Measurements from ENCODE around the gene FXYD2. TPM values are rescaled to one million over a fixed set of nuclear protein-coding genes. Genes with fewer than 3 reads are reported as not detected.

Gene FXYD2
- total and polyA plus RNA-seq, 2 experiments from 2014 or later = not detected

DNA sequence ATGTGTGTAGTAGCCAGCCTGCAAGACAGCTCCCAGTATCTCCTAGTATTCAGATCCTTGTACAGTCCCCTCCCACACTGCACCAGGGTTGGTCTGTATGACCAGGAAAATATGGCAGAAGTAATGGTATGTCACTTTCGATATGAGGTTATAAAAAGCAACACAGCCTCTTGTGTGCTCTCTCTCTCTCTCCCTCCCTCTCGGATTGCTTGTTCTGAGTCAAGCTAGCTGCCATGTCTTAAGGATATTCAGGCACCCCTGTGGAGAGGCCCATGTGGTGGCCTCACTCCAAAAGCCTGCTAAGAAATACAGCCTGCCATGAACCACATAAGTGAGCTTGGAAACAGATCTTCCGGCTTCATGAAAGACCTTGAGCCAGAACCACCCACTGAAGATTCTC is 26.6 kb upstream of the FXYD2 start:
- Histone ChIP-seq H3K36me3 (ENCODE audit: low read depth) (no peaks in the 10 kb centered on the region), H3K4me3 (no peak overlapping the region), H3F3A (ENCODE audit: insufficient read depth) (no peaks in the 10 kb centered on the region), H4K20me1 (ENCODE audit: insufficient read depth) (no peaks in the 10 kb centered on the region), H3K79me2 (ENCODE audit: insufficient read depth) (no peaks in the 10 kb centered on the region), H3K9me3 (ENCODE audit: low read depth) (no peaks in the 10 kb centered on the region), H2AFZ (no peak overlapping the region), H3K27ac (no peak overlapping the region), H3K4me1 (ENCODE audit: insufficient read depth) (no peaks in the 10 kb centered on the region), H3K27me3 (replicated peaks; ENCODE audit: insufficient read depth) (peaks cover 7% of the 10 kb centered on the region), H3K9ac (no peak overlapping the region), H3K9me2 (ENCODE audit: insufficient read depth) (no peaks in the 10 kb centered on the region), H3K4me2 (ENCODE audit: unreplicated experiment) (no peak overlapping the region)
- DNase-seq = no peak
- TF ChIP-seq EZH2phosphoT487 (IDR thresholded peaks at IDR 0.05; ENCODE audit: insufficient read depth, low read depth) (no peak), EZH2 (IDR thresholded peaks at IDR 0.05; ENCODE audit: insufficient read depth, poor library complexity, severe bottlenecking) (no peak)
- 23 to 24% methylated on average over 3 of the region's 3 CpGs for WGBS, 2 experiments (ENCODE audit: low coverage in 1 of 2, low lambda C conversion rate in 2 of 2, missing lambda C conversion rate in 2 of 2)
- in situ Hi-C loops (cut with MboI) = no loop called here

GRCh38 chr11:117849781-117850414 is 25.4 kb upstream of the FXYD2 start:
- in situ Hi-C loops (cut with MboI) = no loop called here

DNA sequence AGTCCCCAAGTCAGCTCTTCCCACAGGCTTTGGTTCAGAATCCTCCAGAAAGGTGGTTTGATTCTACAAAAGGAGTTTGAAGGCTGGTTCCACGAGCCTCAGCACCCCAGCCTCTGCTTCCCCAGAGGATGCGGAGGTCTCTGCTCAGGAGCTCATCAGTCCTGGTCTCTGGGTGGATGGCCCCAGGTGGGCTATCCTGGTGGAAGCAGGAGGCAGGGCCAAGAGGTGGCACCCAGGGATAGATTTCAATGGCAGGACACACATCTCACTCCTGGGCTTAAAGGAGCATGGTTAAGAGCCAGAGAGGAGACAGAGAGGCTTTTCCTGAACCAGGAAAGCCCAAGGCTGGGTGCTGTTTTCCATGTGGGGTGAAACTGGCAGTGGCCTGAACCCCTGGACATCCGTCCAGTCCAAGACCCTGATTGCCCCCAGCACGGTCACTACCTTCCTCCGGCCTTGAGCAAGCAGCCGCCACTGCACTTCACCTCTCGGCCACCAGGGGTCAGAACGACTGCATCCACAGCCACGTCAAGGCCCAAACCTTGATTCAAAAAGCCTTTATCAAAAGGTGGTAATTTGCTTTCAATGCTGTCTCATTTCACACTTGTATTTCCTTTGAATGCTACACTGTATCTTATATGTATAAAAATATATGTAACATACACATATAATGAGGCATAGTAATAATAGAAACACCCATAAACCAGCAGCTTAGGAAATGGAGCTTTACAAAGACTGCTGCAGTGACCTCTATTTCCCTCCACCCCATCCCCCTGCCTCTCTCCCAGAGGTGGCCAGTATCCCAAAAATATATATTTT is 19.3 kb upstream of the FXYD2 start:
- H3K9me2 ChIP-seq (ENCODE audit: insufficient read depth) = no peaks in the 10 kb centered on the region
- no peak overlapping the region for H3K4me3 ChIP-seq
- no peak overlapping the region for H3K27ac ChIP-seq
- no peaks in the 10 kb centered on the region for H4K20me1 ChIP-seq (ENCODE audit: insufficient read depth)
- no peaks in the 10 kb centered on the region for H3K79me2 ChIP-seq (ENCODE audit: insufficient read depth)
- peak; percentile 66 for DNase-seq
- no peak overlapping the region for H3K4me2 ChIP-seq (ENCODE audit: unreplicated experiment)
- H3F3A ChIP-seq (ENCODE audit: insufficient read depth) = no peaks in the 10 kb centered on the region
- no peaks in the 10 kb centered on the region for H3K4me1 ChIP-seq (ENCODE audit: insufficient read depth)
- in situ Hi-C loops (cut with MboI) = no loop called here
- no peak overlapping the region for H2AFZ ChIP-seq
- no peaks in the 10 kb centered on the region for H3K9me3 ChIP-seq (ENCODE audit: low read depth)
- no peak for TF ChIP-seq EZH2phosphoT487 (IDR thresholded peaks at IDR 0.05; ENCODE audit: insufficient read depth, low read depth)
- TF ChIP-seq EZH2 (IDR thresholded peaks at IDR 0.05; ENCODE audit: insufficient read depth, poor library complexity, severe bottlenecking) = no peak
- 24 to 25% methylated on average over 8 to 9 of the region's 9 CpGs for WGBS, 2 experiments (ENCODE audit: low coverage in 1 of 2, low lambda C conversion rate in 2 of 2, missing lambda C conversion rate in 2 of 2)
- no peak overlapping the region for H3K9ac ChIP-seq
- H3K27me3 ChIP-seq (replicated peaks; ENCODE audit: insufficient read depth) = peaks cover 24% of the 10 kb centered on the region
- H3K36me3 ChIP-seq (ENCODE audit: low read depth) = no peaks in the 10 kb centered on the region

More at GRCh38 chr11:117849781-117850414, 25.4 kb upstream of the FXYD2 start:
- Histone ChIP-seq H3K4me2 (ENCODE audit: unreplicated experiment) (no peak overlapping the region), H3K4me3 (no peak overlapping the region), H3K9me3 (ENCODE audit: low read depth) (no peaks in the 10 kb centered on the region), H3K9me2 (ENCODE audit: insufficient read depth) (no peaks in the 10 kb centered on the region), H3K9ac (no peak overlapping the region), H3K36me3 (ENCODE audit: low read depth) (no peaks in the 10 kb centered on the region), H3K27ac (no peak overlapping the region), H2AFZ (no peak overlapping the region), H3K79me2 (ENCODE audit: insufficient read depth) (no peaks in the 10 kb centered on the region), H3K27me3 (replicated peaks; ENCODE audit: insufficient read depth) (peaks cover 11% of the 10 kb centered on the region), H3K4me1 (ENCODE audit: insufficient read depth) (no peaks in the 10 kb centered on the region), H4K20me1 (ENCODE audit: insufficient read depth) (no peaks in the 10 kb centered on the region), H3F3A (ENCODE audit: insufficient read depth) (no peaks in the 10 kb centered on the region)
- no peak for DNase-seq
- WGBS, 2 experiments (ENCODE audit: low coverage in 1 of 2, low lambda C conversion rate in 2 of 2, missing lambda C conversion rate in 2 of 2) = 77 to 82% methylated on average over 6 of the region's 6 CpGs
- TF ChIP-seq EZH2 (IDR thresholded peaks at IDR 0.05; ENCODE audit: insufficient read depth, poor library complexity, severe bottlenecking) (no peak), EZH2phosphoT487 (IDR thresholded peaks at IDR 0.05; ENCODE audit: insufficient read depth, low read depth) (no peak)

- Histone ChIP-seq H3K4me2 (ENCODE audit: unreplicated experiment) (no peak overlapping the region), H3K9me2 (ENCODE audit: insufficient read depth) (no peaks in the 10 kb centered on the region), H3K4me1 (ENCODE audit: insufficient read depth) (no peaks in the 10 kb centered on the region), H3K4me3 (no peak overlapping the region), H3K27me3 (replicated peaks; ENCODE audit: insufficient read depth) (peaks cover 32% of the 10 kb centered on the region), H3K9ac (no peak overlapping the region), H3F3A (ENCODE audit: insufficient read depth) (no peaks in the 10 kb centered on the region), H4K20me1 (ENCODE audit: insufficient read depth) (no peaks in the 10 kb centered on the region), H3K36me3 (ENCODE audit: low read depth) (no peaks in the 10 kb centered on the region), H2AFZ (no peak overlapping the region), H3K27ac (no peak overlapping the region), H3K9me3 (ENCODE audit: low read depth) (no peaks in the 10 kb centered on the region), H3K79me2 (ENCODE audit: insufficient read depth) (no peaks in the 10 kb centered on the region)
- TF ChIP-seq EZH2phosphoT487 (IDR thresholded peaks at IDR 0.05; ENCODE audit: insufficient read depth, low read depth) = no peak
- TF ChIP-seq EZH2 (IDR thresholded peaks at IDR 0.05; ENCODE audit: insufficient read depth, poor library complexity, severe bottlenecking) = no peak
- no peak for DNase-seq
- 67 to 74% methylated on average over 15 to 16 of the region's 16 CpGs for WGBS, 2 experiments (ENCODE audit: low coverage in 1 of 2, low lambda C conversion rate in 2 of 2, missing lambda C conversion rate in 2 of 2)
- in situ Hi-C loops (cut with MboI) = no loop called here
Measured at GRCh38 chr11:117842131-117842941, 17.8 kb upstream of the FXYD2 start.

Measured in GM23248 (cell line).